Measurements from ENCODE around the gene RYR3.

RYR3 gene

DNA sequence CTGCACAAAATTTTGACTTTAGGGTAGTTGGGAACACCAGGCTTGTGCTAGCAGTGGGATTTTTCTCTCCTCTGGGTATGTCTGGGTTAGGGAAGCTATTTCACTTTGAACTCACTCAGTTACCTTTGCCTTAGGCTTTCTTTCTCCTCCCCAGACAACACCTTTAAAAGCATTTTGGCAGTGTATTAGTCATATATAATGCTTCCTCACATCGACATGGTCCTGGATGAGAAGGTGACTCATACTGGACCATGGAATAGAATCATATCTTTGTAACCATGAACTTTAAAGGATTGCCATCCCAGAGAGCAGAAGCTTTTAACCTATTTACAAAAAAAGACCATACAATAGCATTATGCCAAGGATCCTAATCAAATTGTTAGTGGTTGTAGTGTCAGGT, 2.7 kb downstream of the RYR3 start:
- H3K9me3 ChIP-seq (ENCODE audit: control insufficient read depth, insufficient read depth, low read depth, low read length), result no peaks in the 10 kb centered on the region
- no peaks in the 10 kb centered on the region for H3K4me1 ChIP-seq (ENCODE audit: control insufficient read depth, insufficient read depth, low read length)
- no peak overlapping the region for H3K4me3 ChIP-seq (ENCODE audit: low read depth, low read length)
- no peak for TF ChIP-seq ZNF677 (tag by site-specific recombination; IDR thresholded peaks at IDR 0.05)
- TF ChIP-seq ZNF645 (tag by site-specific recombination; IDR thresholded peaks at IDR 0.05), result no peak
- no peak for TF ChIP-seq TCF7L2 (IDR thresholded peaks at IDR 0.05; ENCODE audit: borderline replicate concordance, low read depth, low read length)
- TF ChIP-seq PRDM1 (tag by site-specific recombination; IDR thresholded peaks at IDR 0.05), result no peak
- TF ChIP-seq, protein P1, sequence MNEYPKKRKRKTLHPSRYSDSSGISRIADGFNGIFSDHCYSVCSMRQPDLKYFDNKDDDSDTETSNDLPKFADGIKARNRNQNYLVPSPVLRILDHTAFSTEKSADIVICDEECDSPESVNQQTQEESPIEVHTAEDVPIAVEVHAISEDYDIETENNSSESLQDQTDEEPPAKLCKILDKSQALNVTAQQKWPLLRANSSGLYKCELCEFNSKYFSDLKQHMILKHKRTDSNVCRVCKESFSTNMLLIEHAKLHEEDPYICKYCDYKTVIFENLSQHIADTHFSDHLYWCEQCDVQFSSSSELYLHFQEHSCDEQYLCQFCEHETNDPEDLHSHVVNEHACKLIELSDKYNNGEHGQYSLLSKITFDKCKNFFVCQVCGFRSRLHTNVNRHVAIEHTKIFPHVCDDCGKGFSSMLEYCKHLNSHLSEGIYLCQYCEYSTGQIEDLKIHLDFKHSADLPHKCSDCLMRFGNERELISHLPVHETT (tag by site-specific recombination; IDR thresholded peaks at IDR 0.05), result no peak
- TF ChIP-seq ZNF146 (tag by site-specific recombination; IDR thresholded peaks at IDR 0.05), result no peak
- TF ChIP-seq ZNF140 (tag by site-specific recombination; IDR thresholded peaks at IDR 0.05), result no peak
- TF ChIP-seq YY1 (tag by site-specific recombination; IDR thresholded peaks at IDR 0.05), result no peak
- no peak for TF ChIP-seq ZNF692 (tag by site-specific recombination; IDR thresholded peaks at IDR 0.05)
- no peak for TF ChIP-seq ZNF549 (tag by site-specific recombination; IDR thresholded peaks at IDR 0.05)
- no peak for TF ChIP-seq ZNF311 (tag by site-specific recombination; IDR thresholded peaks at IDR 0.05; ENCODE audit: borderline replicate concordance)
- no peak for TF ChIP-seq ZNF404 (tag by site-specific recombination; IDR thresholded peaks at IDR 0.05)
- no peak for TF ChIP-seq ZBTB17 (tag by site-specific recombination; IDR thresholded peaks at IDR 0.05)
- TF ChIP-seq, protein P2, sequence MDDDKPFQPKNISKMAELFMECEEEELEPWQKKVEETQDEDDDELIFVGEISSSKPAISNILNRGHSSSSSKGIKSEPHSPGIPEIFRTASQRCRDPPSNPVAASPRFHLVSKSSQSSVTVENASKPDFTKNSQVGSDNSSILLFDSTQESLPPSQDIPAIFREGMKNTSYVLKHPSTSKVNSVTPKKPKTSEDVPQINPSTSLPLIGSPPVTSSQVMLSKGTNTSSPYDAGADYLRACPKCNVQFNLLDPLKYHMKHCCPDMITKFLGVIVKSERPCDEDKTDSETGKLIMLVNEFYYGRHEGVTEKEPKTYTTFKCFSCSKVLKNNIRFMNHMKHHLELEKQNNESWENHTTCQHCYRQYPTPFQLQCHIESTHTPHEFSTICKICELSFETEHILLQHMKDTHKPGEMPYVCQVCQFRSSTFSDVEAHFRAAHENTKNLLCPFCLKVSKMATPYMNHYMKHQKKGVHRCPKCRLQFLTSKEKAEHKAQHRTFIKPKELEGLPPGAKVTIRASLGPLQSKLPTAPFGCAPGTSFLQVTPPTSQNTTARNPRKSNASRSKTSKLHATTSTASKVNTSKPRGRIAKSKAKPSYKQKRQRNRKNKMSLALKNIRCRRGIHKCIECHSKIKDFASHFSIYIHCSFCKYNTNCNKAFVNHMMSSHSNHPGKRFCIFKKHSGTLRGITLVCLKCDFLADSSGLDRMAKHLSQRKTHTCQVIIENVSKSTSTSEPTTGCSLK (tag by site-specific recombination; IDR thresholded peaks at IDR 0.05), result no peak
- TF ChIP-seq ZNF324 (tag by site-specific recombination; IDR thresholded peaks at IDR 0.05), result no peak
- TF ChIP-seq, protein P3, sequence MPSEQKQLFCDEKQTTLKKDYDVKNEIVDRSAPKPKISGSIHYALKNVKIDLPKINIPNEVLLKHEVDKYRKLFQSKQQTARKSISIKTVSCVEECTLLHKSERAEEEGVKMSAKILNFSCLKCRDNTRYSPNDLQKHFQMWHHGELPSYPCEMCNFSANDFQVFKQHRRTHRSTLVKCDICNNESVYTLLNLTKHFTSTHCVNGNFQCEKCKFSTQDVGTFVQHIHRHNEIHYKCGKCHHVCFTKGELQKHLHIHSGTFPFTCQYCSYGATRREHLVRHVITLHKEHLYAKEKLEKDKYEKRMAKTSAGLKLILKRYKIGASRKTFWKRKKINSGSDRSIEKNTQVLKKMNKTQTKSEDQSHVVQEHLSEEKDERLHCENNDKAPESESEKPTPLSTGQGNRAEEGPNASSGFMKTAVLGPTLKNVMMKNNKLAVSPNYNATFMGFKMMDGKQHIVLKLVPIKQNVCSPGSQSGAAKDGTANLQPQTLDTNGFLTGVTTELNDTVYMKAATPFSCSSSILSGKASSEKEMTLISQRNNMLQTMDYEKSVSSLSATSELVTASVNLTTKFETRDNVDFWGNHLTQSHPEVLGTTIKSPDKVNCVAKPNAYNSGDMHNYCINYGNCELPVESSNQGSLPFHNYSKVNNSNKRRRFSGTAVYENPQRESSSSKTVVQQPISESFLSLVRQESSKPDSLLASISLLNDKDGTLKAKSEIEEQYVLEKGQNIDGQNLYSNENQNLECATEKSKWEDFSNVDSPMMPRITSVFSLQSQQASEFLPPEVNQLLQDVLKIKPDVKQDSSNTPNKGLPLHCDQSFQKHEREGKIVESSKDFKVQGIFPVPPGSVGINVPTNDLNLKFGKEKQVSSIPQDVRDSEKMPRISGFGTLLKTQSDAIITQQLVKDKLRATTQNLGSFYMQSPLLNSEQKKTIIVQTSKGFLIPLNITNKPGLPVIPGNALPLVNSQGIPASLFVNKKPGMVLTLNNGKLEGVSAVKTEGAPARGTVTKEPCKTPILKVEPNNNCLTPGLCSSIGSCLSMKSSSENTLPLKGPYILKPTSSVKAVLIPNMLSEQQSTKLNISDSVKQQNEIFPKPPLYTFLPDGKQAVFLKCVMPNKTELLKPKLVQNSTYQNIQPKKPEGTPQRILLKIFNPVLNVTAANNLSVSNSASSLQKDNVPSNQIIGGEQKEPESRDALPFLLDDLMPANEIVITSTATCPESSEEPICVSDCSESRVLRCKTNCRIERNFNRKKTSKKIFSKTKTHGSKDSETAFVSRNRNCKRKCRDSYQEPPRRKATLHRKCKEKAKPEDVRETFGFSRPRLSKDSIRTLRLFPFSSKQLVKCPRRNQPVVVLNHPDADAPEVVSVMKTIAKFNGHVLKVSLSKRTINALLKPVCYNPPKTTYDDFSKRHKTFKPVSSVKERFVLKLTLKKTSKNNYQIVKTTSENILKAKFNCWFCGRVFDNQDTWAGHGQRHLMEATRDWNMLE (tag by site-specific recombination; conservative IDR thresholded peaks at IDR 0.05; ENCODE audit: low read depth), result no peak
- H3K36me3 ChIP-seq (ENCODE audit: control insufficient read depth in 2 of 2, insufficient read depth in 1 of 2, low read length in 2 of 2), result no peaks in the 10 kb centered on the region
- ChIA-PET POLR2A (no interaction called here), CTCF (interaction anchor here (1.1 kb wide), 2 partner anchors 21 to 360 kb away, joined by 3 to 5 read pairs; no protein-coding TSS in a partner anchor)
- H3K27ac ChIP-seq (ENCODE audit: extremely low read depth, low read depth, low read length), result no peak overlapping the region

All from HEK293 (cell line).